OCI-LY7 (cell line): ENCODE data around the gene ABLIM1.

Experiments
- CTCF ChIP-seq: fragments of 200-600 bp; sonication (generic); conservative IDR thresholded peaks from 2 replicates; pipeline ENCODE4 v1.5.1; 2014; ENCODE audit warnings: mild to moderate bottlenecking, antibody characterized with exemption, low read length, moderate library complexity, mixed read lengths
- EZH2phosphoT487 ChIP-seq: fragments of 200-600 bp; sonication (generic); IDR thresholded peaks from 2 replicates; pipeline ENCODE4 v1.6.1; 2018; ENCODE audit warnings: low read depth, borderline replicate concordance, mild to moderate bottlenecking, mixed run types, antibody characterized with exemption, low read length, moderate library complexity, mixed read lengths

- no peak for TF ChIP-seq EZH2phosphoT487
- no peak for TF ChIP-seq CTCF
These were observed 253.7 kb downstream of the ABLIM1 start, which contains the start of gene AFAP1L2 for GRCh38 chr10:114404171-114405010.
